Endothelial cell of umbilical vein (primary cell): ENCODE data around the gene RAD18. TPM values are rescaled to one million over a fixed set of nuclear protein-coding genes. Genes with fewer than 3 reads are reported as not detected.

ENCODE experiments used
- BruUV-seq: library from RNA; stranded (reverse); fragments of 400-500 nt; replicated peaks from 2 replicates; lab custom pipeline; 2021; lab: Mats Ljungman, UMichigan
- CTCF ChIA-PET: fragments of 300-600, 350-600 bp; sonication (Branson Sonifier 250); formaldehyde crosslinking; loops from one replicate; lab custom pipeline; 2021; ENCODE audit warnings: antibody characterized with exemption, inconsistent platforms; lab: Charles Lee
- POLR2A ChIA-PET: fragments of 300-600, 350-600 bp; sonication (Branson Sonifier 250); formaldehyde crosslinking; loops from one replicate; lab custom pipeline; 2021; ENCODE audit warnings: antibody characterized with exemption, inconsistent platforms; lab: Charles Lee
- DNase-seq: peaks from one replicate; pipeline ENCODE4 v3.0.0-alpha.2; 2011; ENCODE audit warnings: low read depth, low spot score
- FAIRE-seq: peaks from 2 replicates; lab custom pipeline; 2011; peaks lifted over from hg19 to GRCh38; lab: Jason Lieb, UNC
- H2AFZ ChIP-seq: 2 replicates; pipeline ENCODE4 v1.6.0; 2012; ENCODE audit warnings: low read depth, low read length, control low read depth, inconsistent platforms
- H3K27ac ChIP-seq: 2 replicates; pipeline ENCODE4 v1.5.1; 2011; ENCODE audit warnings: low read depth, mild to moderate bottlenecking, control low read depth, low read length, moderate library complexity; ENCODE audit not compliant: insufficient read depth
- H3K27me3 ChIP-seq, 2 experiments: 2 replicates each; pipeline versions ENCODE4 v1.6.0 to v1.6.1; 2011; ENCODE audit warnings: low read length in 2 of 2, mixed read lengths in 1 of 2; ENCODE audit not compliant: control insufficient read depth in 2 of 2, insufficient read depth in 2 of 2
- H3K36me3 ChIP-seq, 2 experiments: 2 replicates in 1 of 2; 3 replicates in 1 of 2; pipeline ENCODE4 v1.5.1; 2011; ENCODE audit warnings: low read length in 2 of 2, mild to moderate bottlenecking in 1 of 2, moderate library complexity in 1 of 2; ENCODE audit not compliant: control insufficient read depth in 2 of 2, insufficient read depth in 2 of 2; ENCODE audit errors: extremely low read depth in 1 of 2
- H3K4me1 ChIP-seq: 3 replicates; pipeline ENCODE4 v1.5.1; 2011; ENCODE audit warnings: mild to moderate bottlenecking, low read length; ENCODE audit not compliant: control insufficient read depth, insufficient read depth; ENCODE audit errors: extremely low read depth
- H3K4me2 ChIP-seq: 2 replicates; pipeline ENCODE4 v1.6.1; 2011; ENCODE audit warnings: low read length, control low read depth, mixed read lengths; ENCODE audit not compliant: insufficient read depth
- H3K4me3 ChIP-seq, 3 experiments: fragments of 200-600 bp in 1 of 3; sonication (generic), shearing (Covaris generic) in 1 of 3; replicated peaks in 1 of 3; 2 replicates each; pipeline ENCODE4 v1.5.1; 2011 to 2016; ENCODE audit warnings: control low read depth in 3 of 3, low read length in 3 of 3, mild to moderate bottlenecking in 2 of 3, inconsistent platforms in 1 of 3, low read depth in 1 of 3, moderate library complexity in 1 of 3; ENCODE audit not compliant: insufficient read depth in 1 of 3
- H3K79me2 ChIP-seq: 2 replicates; pipeline ENCODE4 v1.6.0; 2012; ENCODE audit warnings: low read length, inconsistent platforms; ENCODE audit not compliant: control insufficient read depth, insufficient read depth
- H3K9ac ChIP-seq: replicated peaks from 2 replicates; pipeline ENCODE3; 2011; ENCODE audit warnings: low read length, control low read depth; ENCODE audit not compliant: insufficient read depth; ENCODE audit errors: extremely low read depth
- H3K9me1 ChIP-seq: replicated peaks from 3 replicates; pipeline ENCODE4 v1.6.0; 2011; ENCODE audit warnings: mild to moderate bottlenecking, low read length; ENCODE audit not compliant: control insufficient read depth, insufficient read depth; ENCODE audit errors: extremely low read depth
- H3K9me3 ChIP-seq: replicated peaks from 2 replicates; pipeline ENCODE4 v1.5.1; 2012; ENCODE audit warnings: low read length, inconsistent platforms; ENCODE audit not compliant: control insufficient read depth, insufficient read depth
- H4K20me1 ChIP-seq: replicated peaks from 2 replicates; pipeline ENCODE3; 2011; ENCODE audit warnings: mild to moderate bottlenecking, low read length; ENCODE audit not compliant: control insufficient read depth, insufficient read depth; ENCODE audit errors: extremely low read depth
- FOS ChIP-seq: IDR thresholded peaks from 2 replicates; pipeline ENCODE4 v1.6.1; 2011; ENCODE audit warnings: mild to moderate bottlenecking, low read length, moderate library complexity, borderline replicate concordance; ENCODE audit not compliant: insufficient read depth
- MAX ChIP-seq: IDR thresholded peaks from 2 replicates; pipeline ENCODE4 v1.6.1; 2011; ENCODE audit not compliant: insufficient read depth, insufficient read length
- dilution Hi-C: fragments of 300-500 bp; cut with MboI; formaldehyde crosslinking; loops from one replicate; pipeline ENCODE4 v1.15.0; 2019; ENCODE audit warnings: low sequenced_read_pairs; ENCODE audit not compliant: extremely low pct_ligation_motif_present
- intact Hi-C: fragments of 100-400 bp; cut with micrococcal nuclease; formaldehyde crosslinking; loops from one replicate; pipeline ENCODE4 v1.10.0; 2022
- polyA plus RNA-seq, 4 experiments: library from polyadenylated mRNA; depleted of rRNA in 3 of 4; stranded (reverse) in 3 of 4; unstranded in 1 of 4; fragments of >200 nt; gene quantifications; 2 replicates each; pipeline versions ENCODE4 v1.2.1 to v1.2.3, GENCODE V29; 2011 to 2012; ENCODE audit warnings: missing spikeins in 1 of 4
- total RNA-seq: library from RNA; stranded (reverse); gene quantifications from 2 replicates; pipeline ENCODE4 v1.2.3, GENCODE V29; 2021

The RAD18 gene
- total and polyA plus RNA-seq, 2 donors (not counting 3 experiments of a cell fraction or from before 2014, with no cell fraction given): 7.9 to 23.8 TPM

GRCh38 chr3:8853081-8853480, 110.2 kb downstream of the RAD18 start:
- no peaks in the 10 kb centered on the region for H3K79me2 ChIP-seq
- H3K27me3 ChIP-seq: no peaks in the 10 kb centered on the region
- peaks cover 11% of the 10 kb centered on the region for H3K4me1 ChIP-seq
- intact Hi-C loops: no loop called here
- H4K20me1 ChIP-seq: no peaks in the 10 kb centered on the region
- no peak for TF ChIP-seq FOS
- H3K9ac ChIP-seq: no peak overlapping the region
- H3K36me3 ChIP-seq: no peaks in the 10 kb centered on the region
- no peak overlapping the region for H3K27ac ChIP-seq
- no peak for FAIRE-seq
- no peaks in the 10 kb centered on the region for H3K9me3 ChIP-seq
- POLR2A ChIA-PET: no interaction called here
- H3K9me1 ChIP-seq: no peaks in the 10 kb centered on the region
- no peak overlapping the region for H2AFZ ChIP-seq
- dilution Hi-C loops: no loop called here
- H3K4me2 ChIP-seq: no peak overlapping the region
- DNase-seq: no peak
- H3K4me3 ChIP-seq: no peak overlapping the region
- BruUV-seq: no TSS peak
- CTCF ChIA-PET: interaction anchor here (1.9 kb wide), 1 partner anchor 16 kb away, joined by 5 read pairs; no protein-coding TSS in a partner anchor

- H3K9me1 ChIP-seq: no peaks in the 10 kb centered on the region
- dilution Hi-C loops (no loop called here), intact Hi-C loops (no loop called here)
- H2AFZ ChIP-seq: no peak overlapping the region
- no peak overlapping the region for H3K9ac ChIP-seq
- H3K36me3 ChIP-seq: no peaks in the 10 kb centered on the region
- H3K27me3 ChIP-seq: no peaks in the 10 kb centered on the region
- no peak overlapping the region for H3K27ac ChIP-seq
- H3K4me2 ChIP-seq: no peak overlapping the region
- ChIA-PET POLR2A (no interaction called here), CTCF (interaction anchor here (1.2 kb wide), 1 partner anchor 190 kb away, joined by 3 read pairs; no protein-coding TSS in a partner anchor)
- H3K4me1 ChIP-seq: peaks cover 11% of the 10 kb centered on the region
- no peak for TF ChIP-seq MAX
- H3K9me3 ChIP-seq: no peaks in the 10 kb centered on the region
- no TSS peak for BruUV-seq
- H3K79me2 ChIP-seq: no peaks in the 10 kb centered on the region
- DNase-seq: no peak
- no peaks in the 10 kb centered on the region for H4K20me1 ChIP-seq
- H3K4me3 ChIP-seq: no peak overlapping the region
- FAIRE-seq: no peak
These were observed 110.8 kb downstream of the RAD18 start for GRCh38 chr3:8852511-8852910.
